ENCODE results near the gene SMARCA4. TPM values are rescaled to one million over a fixed set of nuclear protein-coding genes. Genes with fewer than 3 reads are reported as not detected.

SMARCA4 gene
- 93.2 TPM for total RNA-seq

DNA sequence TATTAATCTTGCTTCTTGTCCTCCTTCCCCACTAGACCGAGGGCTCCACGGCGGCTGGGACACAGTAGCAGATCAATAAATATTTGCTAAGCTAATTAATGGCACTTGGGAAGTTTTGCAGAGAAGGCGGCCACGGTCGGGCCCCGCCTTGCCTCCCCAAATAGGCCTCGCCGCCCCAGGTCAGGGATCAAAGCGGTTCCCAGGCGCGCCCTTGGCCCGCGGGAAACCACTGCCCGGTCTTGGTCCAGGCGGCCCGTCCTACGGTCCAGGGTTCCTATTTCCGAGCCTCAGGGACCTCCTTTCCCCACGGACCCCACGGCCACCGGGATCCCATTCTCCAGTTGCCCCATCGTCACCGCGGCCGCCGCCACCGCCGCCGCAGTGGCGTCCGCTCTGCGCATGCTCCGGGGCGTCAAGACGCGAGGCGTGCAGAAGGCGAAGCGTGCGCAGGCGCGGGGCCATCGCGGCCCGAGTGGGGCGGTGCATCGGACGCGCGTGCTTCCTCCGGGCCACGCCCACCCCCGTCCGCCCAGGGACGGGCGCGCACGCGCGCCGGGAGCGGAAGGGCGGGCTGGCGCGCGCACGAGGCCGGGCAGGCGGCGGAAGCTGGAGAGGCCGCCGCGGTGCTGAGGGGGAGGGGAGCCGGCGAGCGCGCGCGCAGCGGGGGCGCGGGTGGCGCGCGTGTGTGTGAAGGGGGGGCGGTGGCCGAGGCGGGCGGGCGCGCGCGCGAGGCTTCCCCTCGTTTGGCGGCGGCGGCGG lies at the start of gene SMARCA4:
SMARCA4 (plus strand) TSS at position 717 of the 759 bp plus-strand sequence. CDS start 23,122 bp downstream, outside the sequence.
- peak; percentile 94 for ATAC-seq

- ATAC-seq, result no peak
Observed at GRCh38 chr19:10911579-10912363, 49.1 kb upstream of the SMARCA4 start.

GRCh38 chr19:10912619-10913018 lies 48.2 kb upstream of the SMARCA4 start:
- no peak for ATAC-seq

GRCh38 chr19:10913716-10914340 lies 47.0 kb upstream of the SMARCA4 start:
- no peak for ATAC-seq

GRCh38 chr19:10915130-10916091 lies 45.4 kb upstream of the SMARCA4 start:
- peak; percentile 93 for ATAC-seq

GRCh38 chr19:10916602-10917001 lies 44.2 kb upstream of the SMARCA4 start:
- ATAC-seq, result no peak

GRCh38 chr19:10918359-10918758 lies 42.5 kb upstream of the SMARCA4 start:
- no peak for ATAC-seq

DNA sequence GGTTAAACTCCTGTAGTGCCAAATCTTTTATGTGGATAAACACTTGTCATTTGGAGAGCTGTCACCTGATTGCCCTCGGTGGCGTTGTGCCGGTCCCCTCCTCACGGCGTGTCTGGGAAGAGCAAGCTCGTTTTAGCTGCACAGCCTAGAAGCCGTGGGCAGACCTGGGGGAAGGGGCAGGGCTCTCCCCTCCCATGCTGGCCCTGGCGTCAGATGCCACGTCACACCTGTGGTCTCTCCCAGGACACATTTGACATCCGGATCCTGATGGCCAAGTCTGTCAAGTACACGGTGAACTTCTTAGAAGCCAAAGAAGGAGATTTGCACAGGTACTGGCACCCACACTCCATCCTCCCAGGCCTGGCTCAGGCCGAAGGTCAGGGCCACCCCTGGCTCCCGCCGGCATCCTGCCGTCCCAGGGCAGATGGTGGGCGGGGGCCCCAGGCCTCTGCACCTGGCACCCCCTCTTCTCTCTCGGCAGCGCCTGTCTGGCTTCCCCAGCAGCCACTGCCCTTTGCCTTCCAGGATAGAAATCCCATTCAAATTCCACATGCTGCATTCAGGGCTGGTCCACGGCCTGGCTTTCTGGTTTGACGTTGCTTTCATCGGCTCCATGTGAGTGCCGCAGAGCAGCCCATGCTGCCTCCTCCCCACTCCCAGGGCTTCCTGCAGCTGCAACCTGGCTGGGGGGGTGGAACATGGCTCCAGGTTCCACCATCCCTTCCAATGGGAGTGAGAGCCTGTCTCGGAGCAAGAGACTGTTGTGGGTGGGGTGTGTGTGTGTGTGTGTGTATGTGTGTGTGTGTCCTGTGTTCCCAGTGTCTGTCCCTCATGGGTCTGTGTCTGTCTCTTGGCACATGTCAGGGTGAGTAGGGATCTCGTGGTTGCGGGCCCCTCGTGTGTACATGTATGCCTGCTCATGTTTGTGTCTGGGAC lies 41.2 kb upstream of the SMARCA4 start:
- ATAC-seq, result no peak

GRCh38 chr19:10920288-10920655 lies 40.6 kb upstream of the SMARCA4 start:
- no peak for ATAC-seq

DNA sequence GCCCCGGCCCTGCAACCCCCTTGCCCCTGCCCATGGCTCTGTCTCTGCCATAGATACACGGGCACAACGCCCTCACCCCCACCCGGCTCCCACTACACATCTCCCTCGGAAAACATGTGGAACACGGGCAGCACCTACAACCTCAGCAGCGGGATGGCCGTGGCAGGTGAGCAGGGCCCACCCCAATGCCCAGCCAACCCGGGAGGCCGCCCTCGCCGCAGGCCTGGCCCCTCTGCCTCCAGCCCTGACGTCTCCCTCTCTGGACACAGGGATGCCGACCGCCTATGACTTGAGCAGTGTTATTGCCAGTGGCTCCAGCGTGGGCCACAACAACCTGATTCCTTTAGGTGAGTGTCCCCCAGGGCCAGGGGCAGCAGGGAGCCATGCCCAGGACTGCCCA lies 40.0 kb upstream of the SMARCA4 start:
- ATAC-seq, result no peak

DNA sequence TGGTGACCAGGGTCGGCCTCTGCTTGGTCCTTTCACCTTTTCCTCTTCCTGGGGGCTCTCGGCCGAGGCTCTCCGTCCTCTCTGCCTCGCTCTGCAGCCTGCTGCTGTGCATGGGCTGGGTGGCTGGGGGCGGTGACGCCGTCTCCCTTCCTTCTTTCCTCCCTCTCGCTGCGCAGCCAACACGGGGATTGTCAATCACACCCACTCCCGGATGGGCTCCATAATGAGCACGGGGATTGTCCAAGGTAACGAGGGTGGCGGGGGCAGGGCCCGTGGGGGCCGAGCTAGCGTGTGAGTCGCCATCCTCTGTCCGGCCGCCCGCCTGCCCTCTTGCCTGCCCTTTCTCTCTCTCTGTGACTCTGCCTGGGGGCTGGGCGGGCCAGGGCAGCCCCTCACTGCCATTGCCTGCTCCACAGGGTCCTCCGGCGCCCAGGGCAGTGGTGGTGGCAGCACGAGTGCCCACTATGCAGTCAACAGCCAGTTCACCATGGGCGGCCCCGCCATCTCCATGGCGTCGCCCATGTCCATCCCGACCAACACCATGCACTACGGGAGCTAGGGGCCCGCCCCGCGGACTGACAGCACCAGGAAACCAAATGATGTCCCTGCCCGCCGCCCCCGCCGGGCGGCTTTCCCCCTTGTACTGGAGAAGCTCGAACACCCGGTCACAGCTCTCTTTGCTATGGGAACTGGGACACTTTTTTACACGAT lies 39.5 kb upstream of the SMARCA4 start:
- peak; percentile 17 for ATAC-seq

- no peak for ATAC-seq
Observed at GRCh38 chr19:10921910-10922637, 38.8 kb upstream of the SMARCA4 start.

DNA sequence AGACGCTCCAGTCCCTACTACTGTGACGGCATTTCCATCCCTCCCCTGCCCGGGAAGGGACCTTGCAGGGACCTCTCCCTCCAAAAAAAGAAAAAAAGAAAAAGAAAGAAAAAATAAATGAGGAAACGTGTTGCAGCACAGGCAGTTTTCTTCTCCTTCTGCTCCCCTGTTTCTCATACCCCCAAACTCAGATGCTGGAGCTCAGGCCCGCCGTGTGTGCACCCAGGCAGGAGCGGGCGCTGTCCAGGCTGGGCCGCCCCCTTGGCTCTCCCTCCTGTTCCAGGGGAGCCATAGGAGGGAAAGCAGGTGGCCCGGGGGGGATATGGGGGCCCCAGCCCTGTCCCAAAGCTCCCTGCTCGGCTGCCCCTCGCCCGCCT lies 38.2 kb upstream of the SMARCA4 start:
- ATAC-seq, result no peak

GRCh38 chr19:10923260-10924112 lies 37.3 kb upstream of the SMARCA4 start:
- ATAC-seq, result no peak

- no peak for ATAC-seq
Observed at GRCh38 chr19:10924597-10924996, 36.2 kb upstream of the SMARCA4 start.

- ATAC-seq, result peak; percentile 2
Observed at GRCh38 chr19:10927730-10928562, 32.9 kb upstream of the SMARCA4 start.

- ATAC-seq, result peak; percentile 93
Observed at GRCh38 chr19:10928563-10929401, 32.0 kb upstream of the SMARCA4 start, which contains the start of the genes TIMM29 and YIPF2. Gene TIMM29, plus strand, starts transcription at chr19:10928811. Its CDS starts 12 bp downstream, at chr19:10928823. Gene YIPF2, minus strand, starts transcription at chr19:10928639. Its CDS starts 229 bp downstream, at chr19:10928410.

Data from esophagus mucosa (tissue), 1 donor.